A549 (cell line): Measurements from ENCODE around the gene CWC22.

Source experiments
- BHLHE40 ChIP-seq: IDR thresholded peaks from 2 replicates; pipeline ENCODE4 v1.6.1; 2012; ENCODE audit warnings: low read depth, low read length, inconsistent platforms
- CBX2 ChIP-seq: fragments of 200-600 bp; sonication (generic); IDR thresholded peaks from 2 replicates; pipeline ENCODE4 v1.6.1; 2016; ENCODE audit warnings: low read depth, mild to moderate bottlenecking, borderline replicate concordance
- CEBPB ChIP-seq, 2 experiments: fragments of >200 bp in 1 of 2; sonication (Bioruptor Twin) in 1 of 2; formaldehyde crosslinking in 1 of 2; IDR thresholded peaks; 2 replicates each; pipeline ENCODE4 v1.6.1; 2012 to 2016
- CHD4 ChIP-seq: fragments of 200-600 bp; sonication (generic); IDR thresholded peaks from 2 replicates; pipeline ENCODE4 v1.6.1; 2016; ENCODE audit warnings: antibody characterized with exemption, mild to moderate bottlenecking, borderline replicate concordance
- CTCF ChIP-seq: fragments of >200 bp; sonication (Bioruptor Twin); formaldehyde crosslinking; IDR thresholded peaks from 3 replicates; pipeline ENCODE4 v1.5.1; 2016
- ESRRA ChIP-seq: fragments of 150-350 bp; IDR thresholded peaks from 2 replicates; pipeline ENCODE4 v1.6.1; 2014; ENCODE audit warnings: mild to moderate bottlenecking, low read length, borderline replicate concordance
- KDM1A ChIP-seq: fragments of 200-600 bp; sonication (generic); IDR thresholded peaks from 2 replicates; pipeline ENCODE4 v1.6.1; 2016; ENCODE audit warnings: low read depth, mild to moderate bottlenecking
- MAX ChIP-seq: IDR thresholded peaks from 2 replicates; pipeline ENCODE4 v1.6.1; 2012
- MYC ChIP-seq: IDR thresholded peaks from 2 replicates; pipeline ENCODE4 v1.6.1; 2012; ENCODE audit warnings: mild to moderate bottlenecking, inconsistent platforms, low read length, improper control_type of control experiment, borderline replicate concordance
- NFE2L2 ChIP-seq: fragments of 150-350 bp; conservative IDR thresholded peaks from 2 replicates; pipeline ENCODE4 v1.6.1; 2014; ENCODE audit warnings: low read length
- POLR2AphosphoS2 ChIP-seq: conservative IDR thresholded peaks from 2 replicates; pipeline ENCODE4 v1.6.1; 2012; ENCODE audit warnings: low read length, improper control_type of control experiment, inconsistent platforms
- RFX5 ChIP-seq: fragments of 450-650 bp; IDR thresholded peaks from 2 replicates; pipeline ENCODE4 v1.7.1; 2014; ENCODE audit warnings: antibody characterized with exemption, mild to moderate bottlenecking, moderate library complexity
- SMC3 ChIP-seq: fragments of >200 bp; sonication (Bioruptor Twin); formaldehyde crosslinking; IDR thresholded peaks from 3 replicates; pipeline ENCODE4 v1.6.1; 2018; ENCODE audit warnings: inconsistent platforms

DNA sequence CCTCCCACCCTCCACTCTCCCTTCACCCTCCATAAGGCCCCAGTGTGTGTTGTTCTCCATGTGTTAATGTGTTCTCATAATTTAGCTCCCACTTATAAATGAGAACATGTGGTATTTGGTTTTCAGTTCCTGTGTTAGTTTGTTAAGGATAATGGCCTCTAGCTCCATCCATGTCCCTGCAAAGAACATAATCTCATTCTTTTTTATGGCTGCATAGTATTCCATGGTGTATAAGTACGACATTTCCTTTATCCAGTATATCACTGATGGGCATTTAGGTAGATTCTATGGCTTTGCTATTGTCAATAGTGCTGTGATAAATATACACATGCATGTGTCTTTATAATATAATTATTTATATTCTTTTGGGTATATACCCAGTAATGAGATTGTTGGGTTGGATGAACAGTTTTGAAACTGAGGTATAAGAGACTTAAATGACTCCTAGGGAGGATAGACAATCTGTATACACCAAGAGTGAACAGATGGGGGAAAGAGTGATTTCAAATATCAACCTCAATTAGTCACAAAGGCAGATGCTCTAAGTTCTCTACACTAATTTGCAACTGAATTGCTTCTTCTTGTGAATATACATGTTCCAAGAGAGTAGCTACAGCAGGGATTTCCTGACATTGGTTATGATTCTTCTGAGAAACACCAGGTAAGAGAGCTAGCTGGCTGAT lies 23.7 kb downstream of the CWC22 start:
- TF ChIP-seq CTCF (no peak), POLR2AphosphoS2 (no peak), MAX (no peak), KDM1A (no peak), BHLHE40 (no peak), NFE2L2 (no peak), RFX5 (no peak), CEBPB (IDR thresholded peaks at IDR 0.05) (no peak), SMC3 (no peak), CHD4 (no peak), ESRRA (no peak), MYC (no peak), CBX2 (no peak)
